Measurements from ENCODE around the gene MRPL55.

DNA sequence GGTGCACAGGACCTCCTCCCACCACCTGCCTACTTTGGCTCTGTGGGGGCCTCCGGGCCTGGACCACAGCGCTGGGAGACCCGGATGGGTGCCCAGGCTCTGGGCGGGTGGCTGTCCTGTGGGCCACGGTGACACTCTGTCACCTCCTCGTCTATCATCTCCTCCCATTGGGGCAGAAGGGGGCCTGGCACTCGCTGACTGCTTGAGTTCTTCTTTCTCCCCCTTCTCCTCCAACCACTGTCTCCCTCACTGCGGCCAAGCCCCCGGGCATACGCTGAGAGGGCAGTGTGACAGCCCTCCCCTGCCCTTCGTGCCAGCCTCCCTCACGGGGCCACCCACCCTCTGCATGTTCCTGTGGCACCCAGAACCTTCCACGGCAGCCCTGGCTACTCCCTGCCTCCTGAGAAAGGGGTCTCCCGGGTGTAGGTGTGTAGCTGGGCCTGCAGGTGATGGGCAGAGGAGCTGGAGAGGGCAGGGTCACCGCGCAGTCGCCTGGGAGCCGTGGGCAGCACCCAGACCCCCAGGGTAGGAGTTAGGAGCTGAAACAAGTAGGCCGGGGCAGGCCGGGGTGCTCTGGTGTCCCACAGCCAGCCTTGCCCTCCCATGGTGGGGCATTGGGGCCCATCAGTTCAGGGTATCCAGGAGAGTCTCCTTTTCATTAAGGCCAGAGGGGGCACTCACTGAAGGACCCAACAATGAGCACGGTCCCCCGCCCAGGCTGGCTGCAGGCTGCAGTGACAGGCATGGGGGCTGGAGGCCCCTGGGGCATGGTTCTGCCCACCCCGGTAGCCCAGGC, 35.8 kb downstream of the MRPL55 start:
- TF ChIP-seq TARDBP (CRISPR knock-in tag; IDR thresholded peaks at IDR 0.05) (no peak), SUZ12 (IDR thresholded peaks at IDR 0.05; ENCODE audit: low read depth, low read length) (no peak)

Data from HepG2 (cell line).